A549 (cell line): ENCODE data around the gene MCU. TPM values are rescaled to one million over a fixed set of nuclear protein-coding genes. Genes with fewer than 3 reads are reported as not detected.

Experiments
- ATAC-seq, 2 experiments: fragments of 200-7000 bp in 1 of 2; fragments of >200 bp in 1 of 2; cut with Nextera tagmentation in 1 of 2; cut with Tn5 transposase in 1 of 2; 3 replicates each; pipeline versions ENCODE4 v1.8.0 to v1.9.1; 2018 to 2020; ENCODE audit warnings: mild to moderate bottlenecking in 1 of 2, moderate library complexity in 1 of 2
- CTCF ChIA-PET: fragments of 300-600 bp; sonication (Branson Sonifier 250); formaldehyde crosslinking; extraction: SDS; loops from one replicate; lab custom pipeline; 2021; ENCODE audit warnings: antibody characterized with exemption, inconsistent platforms; lab: Yijun Ruan, JAX
- POLR2A ChIA-PET: fragments of 350-600 bp; formaldehyde crosslinking; extraction: SDS; loops from one replicate; lab custom pipeline; 2021; ENCODE audit warnings: antibody characterized with exemption, inconsistent platforms; lab: Yijun Ruan, JAX
- DNase-seq, 2 experiments: peaks; one replicate each; pipeline versions ENCODE4 v3.0.0 to v3.0.0-alpha.2; 2011 to 2016; ENCODE audit warnings: low read depth in 1 of 2, low spot score in 1 of 2
- FAIRE-seq: peaks from 2 replicates; lab custom pipeline; 2011; peaks lifted over from hg19 to GRCh38; lab: Jason Lieb, UNC
- H3K27ac ChIP-seq, 2 experiments: fragments of >200 bp; sonication (Bioruptor Twin); formaldehyde crosslinking; 3 replicates each; pipeline ENCODE4 v1.5.1; 2016 to 2017
- H3K4me1 ChIP-seq: fragments of >200 bp; sonication (Bioruptor Twin); formaldehyde crosslinking; 3 replicates; pipeline ENCODE4 v1.6.1; 2016
- H3K4me2 ChIP-seq: fragments of >200 bp; sonication (Bioruptor Twin); formaldehyde crosslinking; 3 replicates; pipeline ENCODE4 v1.6.1; 2016
- H3K4me3 ChIP-seq: fragments of >200 bp; sonication (Bioruptor Twin); formaldehyde crosslinking; 3 replicates; pipeline ENCODE4 v1.5.1; 2016
- H3K9me3 ChIP-seq: fragments of >200 bp; sonication (Bioruptor Twin); formaldehyde crosslinking; 3 replicates; pipeline ENCODE4 v1.6.1; 2016
- CBX8 ChIP-seq: fragments of 200-600 bp; sonication (generic); IDR thresholded peaks from 2 replicates; pipeline ENCODE4 v1.6.1; 2016
- E2F6 ChIP-seq: IDR thresholded peaks from 2 replicates; pipeline ENCODE4 v1.6.1; 2012; ENCODE audit warnings: low read depth, borderline replicate concordance
- EHMT2 ChIP-seq: fragments of 200-600 bp; sonication (generic); IDR thresholded peaks from 2 replicates; pipeline ENCODE4 v1.6.1; 2016; ENCODE audit warnings: antibody characterized with exemption, low read depth, mild to moderate bottlenecking, moderate library complexity
- EP300 ChIP-seq, 2 experiments: fragments of >200 bp; sonication (Bioruptor Twin); formaldehyde crosslinking; IDR thresholded peaks; 2 replicates in 1 of 2; 3 replicates in 1 of 2; pipeline ENCODE4 v1.6.1; 2016 to 2017
- ESRRA ChIP-seq: fragments of 150-350 bp; IDR thresholded peaks from 2 replicates; pipeline ENCODE4 v1.6.1; 2014; ENCODE audit warnings: mild to moderate bottlenecking, low read length, borderline replicate concordance
- FOSL2 ChIP-seq, 2 experiments: fragments of 450-650 bp in 1 of 2; fragments of >200 bp in 1 of 2; sonication (Bioruptor Twin) in 1 of 2; formaldehyde crosslinking; IDR thresholded peaks; 2 replicates each; pipeline versions ENCODE4 v1.5.0 to v1.6.1; 2016 to 2020; ENCODE audit warnings: mild to moderate bottlenecking in 1 of 2, moderate library complexity in 1 of 2
- GATA3 ChIP-seq: IDR thresholded peaks from 2 replicates; pipeline ENCODE4 v1.6.1; 2012; ENCODE audit warnings: borderline replicate concordance
- HMGXB4 ChIP-seq: fragments of 250-450 bp; sonication (Bioruptor Pico); IDR thresholded peaks from 2 replicates; pipeline ENCODE4 v1.5.0; 2021; ENCODE audit warnings: mild to moderate bottlenecking, moderate library complexity, borderline replicate concordance
- JUN ChIP-seq, 2 experiments: fragments of >200 bp; sonication (Bioruptor Twin); formaldehyde crosslinking; IDR thresholded peaks; 2 replicates in 1 of 2; 3 replicates in 1 of 2; pipeline ENCODE4 v1.6.1; 2016 to 2017
- KDM1A ChIP-seq: fragments of 200-600 bp; sonication (generic); IDR thresholded peaks from 2 replicates; pipeline ENCODE4 v1.6.1; 2016; ENCODE audit warnings: low read depth, mild to moderate bottlenecking
- KDM5A ChIP-seq: fragments of 200-600 bp; sonication (generic); IDR thresholded peaks from 2 replicates; pipeline ENCODE4 v1.6.1; 2016; ENCODE audit warnings: antibody characterized with exemption, mild to moderate bottlenecking
- MAZ ChIP-seq: fragments of 150-350 bp; IDR thresholded peaks from 2 replicates; pipeline ENCODE4 v1.6.1; 2014; ENCODE audit warnings: antibody characterized with exemption, low read depth, low read length, borderline replicate concordance
- RAD21 ChIP-seq, 2 experiments: fragments of >200 bp in 1 of 2; sonication (Bioruptor Twin) in 1 of 2; formaldehyde crosslinking in 1 of 2; IDR thresholded peaks in 1 of 2; conservative IDR thresholded peaks in 1 of 2; 2 replicates in 1 of 2; 3 replicates in 1 of 2; pipeline ENCODE4 v1.6.1; 2012 to 2018; ENCODE audit warnings: inconsistent platforms in 1 of 2
- REST ChIP-seq: fragments of 200-600 bp; sonication (generic); IDR thresholded peaks from 2 replicates; pipeline ENCODE4 v1.6.1; 2016; ENCODE audit warnings: antibody characterized with exemption, mild to moderate bottlenecking, moderate library complexity
- RFX5 ChIP-seq: fragments of 450-650 bp; IDR thresholded peaks from 2 replicates; pipeline ENCODE4 v1.7.1; 2014; ENCODE audit warnings: antibody characterized with exemption, mild to moderate bottlenecking, moderate library complexity
- SREBF2 ChIP-seq: fragments of 450-650 bp; IDR thresholded peaks from 2 replicates; pipeline ENCODE4 v1.6.1; 2014; ENCODE audit warnings: mild to moderate bottlenecking, moderate library complexity
- TP53 ChIP-seq: fragments of 250-450 bp; sonication (Bioruptor Pico); IDR thresholded peaks from 2 replicates; pipeline ENCODE4 v1.5.0; 2021; ENCODE audit warnings: mild to moderate bottlenecking, moderate library complexity
- ZC3H11A ChIP-seq: fragments of 450-650 bp; IDR thresholded peaks from 2 replicates; pipeline ENCODE4 v1.6.1; 2014; ENCODE audit warnings: antibody characterized with exemption, mild to moderate bottlenecking
- WGBS: methylation state at CpG from one replicate; pipeline ENCODE4 v1.1.6; 2017; ENCODE audit errors: missing lambda C conversion rate; 5-methylcytosine and 5-hydroxymethylcytosine counted together
- polyA plus RNA-seq, 4 experiments: library from polyadenylated mRNA; depleted of rRNA in 3 of 4; stranded (reverse); fragments of >200 nt; fragmentation: RNase III in 1 of 4; extraction: RNeasy Plus Mini Kit Qiagen cat#74134 plus additional on column Dnase treatment in 1 of 4; gene quantifications; 2 replicates in 3 of 4; 3 replicates in 1 of 4; pipeline ENCODE4 v1.2.3, GENCODE V29; 2011 to 2017

MCU gene
- polyA plus RNA-seq, 2 of the 4 experiments (the other 2 are of a cell fraction) = 44.0 to 221 TPM

GRCh38 chr10:72763201-72763600 is 71.3 kb downstream of the MCU start:
- Histone ChIP-seq H3K4me1 (no peaks in the 10 kb centered on the region), H3K4me2 (no peak overlapping the region), H3K27ac (no peak overlapping the region), H3K9me3 (0 out of 3 replicates have a peak, but pooled peaks cover 12% of the 10 kb centered on the region), H3K4me3 (no peak overlapping the region)
- ChIA-PET CTCF (interaction anchor here (0.5 to 1.0 kb wide), 3 partner anchors 9 to 192 kb away, joined by 3 to 4 read pairs (median 3); no protein-coding TSS in a partner anchor), POLR2A (no interaction called here)
- FAIRE-seq (no peak), DNase-seq (no peak), ATAC-seq (no peak)
- TF ChIP-seq MAZ (no peak), GATA3 (no peak), KDM5A (no peak), HMGXB4 (CRISPR knock-in tag) (no peak), E2F6 (no peak), TP53 (CRISPR knock-in tag) (no peak), RFX5 (no peak)
- WGBS = 98% methylated on average over 3 of the region's 3 CpGs

GRCh38 chr10:72764151-72764550 is 72.2 kb downstream of the MCU start:
- CTCF ChIA-PET = interaction anchor here (0.8 kb wide), 1 partner anchor 192 kb away, joined by 3 read pairs; no protein-coding TSS in a partner anchor
- ATAC-seq = no peak; a peak in 1 of 6 replicates
- no peak for FAIRE-seq
- Histone ChIP-seq H3K27ac (no peak overlapping the region), H3K4me1 (no peaks in the 10 kb centered on the region)
- no peak for TF ChIP-seq ESRRA
- TF ChIP-seq ZC3H11A = no peak
- no peak for TF ChIP-seq CBX8
- TF ChIP-seq EP300 (IDR thresholded peaks at IDR 0.05) = no peak
- TF ChIP-seq RFX5 = no peak
- no peak for TF ChIP-seq EHMT2
- TF ChIP-seq RAD21 (conservative IDR thresholded peaks at IDR 0.05 in 1 of 2, IDR thresholded peaks at IDR 0.05 in 1 of 2) = no peak
- no peak for TF ChIP-seq FOSL2 (IDR thresholded peaks at IDR 0.05)
- no peak for TF ChIP-seq FOSL2 (CRISPR knock-in tag; IDR thresholded peaks at IDR 0.05)
- TF ChIP-seq REST = no peak
- TF ChIP-seq KDM1A = no peak
- TF ChIP-seq JUN (IDR thresholded peaks at IDR 0.05) = no peak
- no peak for TF ChIP-seq KDM5A
- TF ChIP-seq SREBF2 = no peak
- TF ChIP-seq HMGXB4 (CRISPR knock-in tag) = no peak
- TF ChIP-seq, all 56 proteins: peak for 0
- H3K4me3 ChIP-seq = no peak overlapping the region
- no peak overlapping the region for H3K4me2 ChIP-seq
- no peak for DNase-seq
- POLR2A ChIA-PET = no interaction called here
- H3K9me3 ChIP-seq = 0 out of 3 replicates have a peak, but pooled peaks cover 12% of the 10 kb centered on the region
